Sigmoid colon (tissue), 3 donors: Measurements from ENCODE around the gene TOR1B.

Experiments used
- CTCF ChIP-seq, 4 experiments: fragments of 450-650 bp in 3 of 4; fragments of 200-600 bp in 1 of 4; IDR thresholded peaks; one replicate each; pipeline ENCODE4 v1.5.1; 2016 to 2019; ENCODE audit warnings: antibody characterized with exemption in 4 of 4, mild to moderate bottlenecking in 3 of 4, moderate library complexity in 2 of 4
- POLR2A ChIP-seq, 2 donors: fragments of 450-650 bp; IDR thresholded peaks; one replicate each; pipeline ENCODE4 v1.6.1; 2016; ENCODE audit warnings: antibody characterized with exemption in 2 of 2, mild to moderate bottlenecking in 2 of 2, moderate library complexity in 2 of 2

- TF ChIP-seq CTCF (IDR thresholded peaks at IDR 0.05) (no peak), POLR2A (IDR thresholded peaks at IDR 0.05) (no peak)
These were observed 1.5 kb upstream of the TOR1B start for GRCh38 chr9:129801504-129801903.
